Measurements from ENCODE around the gene SH2D4B. TPM values are rescaled to one million over a fixed set of nuclear protein-coding genes. Genes with fewer than 3 reads are reported as not detected.

Gene SH2D4B
- total and polyA plus RNA-seq, 10 of the 15 experiments (the other 5 are each of a cell fraction or from before 2014, with no cell fraction given) = 0.04 to 0.21 (median 0.13) TPM; not detected in 5

GRCh38 chr10:80646366-80646765 is 108.7 kb downstream of the SH2D4B start:
- Histone ChIP-seq H2AFZ (ENCODE audit: control insufficient read depth, low read depth, low read length) (no peak overlapping the region), H3K9ac (ENCODE audit: control insufficient read depth, insufficient read depth, low read length) (no peak overlapping the region), H3K4me2 (ENCODE audit: control insufficient read depth, insufficient read depth) (no peak overlapping the region), H3K9me3 (replicated peaks; ENCODE audit: control insufficient read depth, insufficient read depth, low read length) (no peaks in the 10 kb centered on the region), H3K79me2 (ENCODE audit: control insufficient read depth, insufficient read depth, low read length) (no peaks in the 10 kb centered on the region), H3K27ac (ENCODE audit: control insufficient read depth, insufficient read depth) (no peak overlapping the region), H3K27me3 (replicated peaks in 1 of 2; ENCODE audit: control insufficient read depth in 2 of 2, insufficient read depth in 2 of 2, low read length in 1 of 2) (no peaks in the 10 kb centered on the region), H3K4me1 (ENCODE audit: control insufficient read depth, insufficient read depth, low read length) (no peaks in the 10 kb centered on the region), H4K20me1 (ENCODE audit: control insufficient read depth, insufficient read depth) (no peaks in the 10 kb centered on the region), H3K4me3 (no peak overlapping the region), H3K36me3 (ENCODE audit: control insufficient read depth in 2 of 2, insufficient read depth in 2 of 2, low read length in 1 of 2) (no peaks in the 10 kb centered on the region)
- no peak for FAIRE-seq
- intact Hi-C loops (cut with micrococcal nuclease; ENCODE audit: unreplicated experiment) (no loop called here), in situ Hi-C loops (cut with MboI) (no loop called here)
- TF ChIP-seq HDAC6 (IDR thresholded peaks at IDR 0.05; ENCODE audit: unreplicated experiment) = no peak
- no peak for TF ChIP-seq ATF3 (IDR thresholded peaks at IDR 0.05; ENCODE audit: borderline replicate concordance, extremely low read depth, low read depth, low read length)
- TF ChIP-seq RB1 (IDR thresholded peaks at IDR 0.05; ENCODE audit: borderline replicate concordance) = no peak
- POLR2A ChIA-PET = no interaction called here
- DNase-seq (ENCODE audit: low read depth, low spot score) = no peak
- SMC1A ChIA-PET (ENCODE audit: uncharacterized antibody, unreplicated experiment) = no interaction called here
- no TSS peak for BruUV-seq (replicated peaks)
- RAD21 ChIA-PET (ENCODE audit: unreplicated experiment) = no interaction called here
- no peak for ATAC-seq
- CTCF ChIA-PET = interaction anchor here (5.7 kb wide), 1 partner anchor 16 kb away, joined by 21 read pairs; no protein-coding TSS in a partner anchor

GRCh38 chr10:80647173-80647833 is 109.6 kb downstream of the SH2D4B start:
- H3K4me1 ChIP-seq (ENCODE audit: control insufficient read depth, insufficient read depth, low read length) = no peaks in the 10 kb centered on the region
- POLR2A ChIA-PET = no interaction called here

More at GRCh38 chr10:80647173-80647833, 109.6 kb downstream of the SH2D4B start:
- Histone ChIP-seq H2AFZ (ENCODE audit: control insufficient read depth, low read depth, low read length) (no peak overlapping the region), H3K4me2 (ENCODE audit: control insufficient read depth, insufficient read depth) (no peak overlapping the region), H3K79me2 (ENCODE audit: control insufficient read depth, insufficient read depth, low read length) (no peaks in the 10 kb centered on the region), H4K20me1 (ENCODE audit: control insufficient read depth, insufficient read depth) (no peaks in the 10 kb centered on the region), H3K4me3 (no peak overlapping the region), H3K36me3 (ENCODE audit: control insufficient read depth in 2 of 2, insufficient read depth in 2 of 2, low read length in 1 of 2) (no peaks in the 10 kb centered on the region), H3K9ac (ENCODE audit: control insufficient read depth, insufficient read depth, low read length) (no peak overlapping the region), H3K9me3 (replicated peaks; ENCODE audit: control insufficient read depth, insufficient read depth, low read length) (no peaks in the 10 kb centered on the region), H3K27ac (ENCODE audit: control insufficient read depth, insufficient read depth) (no peak overlapping the region), H3K27me3 (replicated peaks in 1 of 2; ENCODE audit: control insufficient read depth in 2 of 2, insufficient read depth in 2 of 2, low read length in 1 of 2) (no peaks in the 10 kb centered on the region)
- no peak for ATAC-seq
- no peak for FAIRE-seq
- no peak for DNase-seq (ENCODE audit: low read depth, low spot score)
- ChIA-PET RAD21 (ENCODE audit: unreplicated experiment) (no interaction called here), CTCF (interaction anchor here (1.1 kb wide), 1 partner anchor 16 kb away, joined by 3 read pairs; no protein-coding TSS in a partner anchor), SMC1A (ENCODE audit: uncharacterized antibody, unreplicated experiment) (no interaction called here)
- TF ChIP-seq, protein P1, sequence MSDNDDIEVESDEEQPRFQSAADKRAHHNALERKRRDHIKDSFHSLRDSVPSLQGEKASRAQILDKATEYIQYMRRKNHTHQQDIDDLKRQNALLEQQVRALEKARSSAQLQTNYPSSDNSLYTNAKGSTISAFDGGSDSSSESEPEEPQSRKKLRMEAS (IDR thresholded peaks at IDR 0.05; ENCODE audit: low read depth, low read length) = no peak
- no TSS peak for BruUV-seq (replicated peaks)
- intact Hi-C loops (cut with micrococcal nuclease; ENCODE audit: unreplicated experiment) = no loop called here
- WGBS (ENCODE audit: insufficient coverage, insufficient replicate concordance, low lambda C conversion rate, missing lambda C conversion rate) = 54% methylated on average over 7 of the region's 7 CpGs
- in situ Hi-C loops (cut with MboI) = no loop called here
